ENCODE data around the gene NAV3.

The NAV3 gene

DNA sequence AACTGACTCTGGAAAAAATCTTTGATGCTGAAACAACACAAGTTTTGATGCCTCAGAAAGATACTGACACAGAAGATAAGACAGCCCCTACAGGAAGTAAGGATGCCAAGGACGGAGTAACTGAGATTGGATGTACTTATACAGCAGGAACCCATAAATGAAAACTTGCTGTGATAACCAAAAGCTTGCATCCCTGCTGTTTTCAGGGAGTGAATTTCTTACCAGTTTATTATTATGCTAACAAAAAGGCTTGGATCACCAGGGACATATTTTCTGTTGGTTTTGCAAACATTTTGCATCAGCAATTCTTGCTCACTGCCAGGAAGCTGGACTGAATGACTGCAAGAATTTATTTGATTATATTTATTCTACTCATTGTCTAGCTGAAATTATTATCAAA lies 197.7 kb downstream of the NAV3 start:
- TF ChIP-seq, protein P1, sequence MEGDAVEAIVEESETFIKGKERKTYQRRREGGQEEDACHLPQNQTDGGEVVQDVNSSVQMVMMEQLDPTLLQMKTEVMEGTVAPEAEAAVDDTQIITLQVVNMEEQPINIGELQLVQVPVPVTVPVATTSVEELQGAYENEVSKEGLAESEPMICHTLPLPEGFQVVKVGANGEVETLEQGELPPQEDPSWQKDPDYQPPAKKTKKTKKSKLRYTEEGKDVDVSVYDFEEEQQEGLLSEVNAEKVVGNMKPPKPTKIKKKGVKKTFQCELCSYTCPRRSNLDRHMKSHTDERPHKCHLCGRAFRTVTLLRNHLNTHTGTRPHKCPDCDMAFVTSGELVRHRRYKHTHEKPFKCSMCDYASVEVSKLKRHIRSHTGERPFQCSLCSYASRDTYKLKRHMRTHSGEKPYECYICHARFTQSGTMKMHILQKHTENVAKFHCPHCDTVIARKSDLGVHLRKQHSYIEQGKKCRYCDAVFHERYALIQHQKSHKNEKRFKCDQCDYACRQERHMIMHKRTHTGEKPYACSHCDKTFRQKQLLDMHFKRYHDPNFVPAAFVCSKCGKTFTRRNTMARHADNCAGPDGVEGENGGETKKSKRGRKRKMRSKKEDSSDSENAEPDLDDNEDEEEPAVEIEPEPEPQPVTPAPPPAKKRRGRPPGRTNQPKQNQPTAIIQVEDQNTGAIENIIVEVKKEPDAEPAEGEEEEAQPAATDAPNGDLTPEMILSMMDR (IDR thresholded peaks at IDR 0.05; ENCODE audit: insufficient read depth, low read length, missing control alignments): no peak
- CTCF ChIA-PET: interaction anchor here (0.9 kb wide), 1 partner anchor 10 kb away, joined by 3 read pairs; no protein-coding TSS in a partner anchor
- POLR2A ChIA-PET: no interaction called here
- H3K4me3 ChIP-seq (ENCODE audit: low read depth, low read length): no peak overlapping the region
- no peak for DNase-seq (ENCODE audit: low read depth, low spot score)

DNA sequence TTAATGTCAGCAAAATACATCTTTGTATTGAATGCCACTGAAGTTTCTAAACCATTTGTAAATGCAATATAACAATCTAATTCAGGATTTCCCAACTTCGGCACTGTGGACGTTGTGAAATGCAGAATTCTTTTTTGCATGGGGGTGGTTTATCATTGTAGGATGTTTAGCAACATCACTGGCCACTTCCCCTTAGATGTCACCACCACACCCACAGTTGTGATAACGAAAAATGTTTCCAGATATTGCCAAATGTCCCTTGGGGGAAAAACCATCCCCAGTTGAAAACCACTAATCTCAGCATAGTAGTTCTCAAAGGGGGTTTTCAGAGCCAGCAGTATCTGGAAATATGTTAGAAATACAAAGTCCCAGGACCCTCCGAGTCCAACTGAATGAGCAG lies 203.3 kb downstream of the NAV3 start:
- CTCF ChIA-PET: no interaction called here
- POLR2A ChIA-PET: no interaction called here
- TF ChIP-seq, protein P1 (IDR thresholded peaks at IDR 0.05; ENCODE audit: insufficient read depth, low read length, missing control alignments): no peak

DNA sequence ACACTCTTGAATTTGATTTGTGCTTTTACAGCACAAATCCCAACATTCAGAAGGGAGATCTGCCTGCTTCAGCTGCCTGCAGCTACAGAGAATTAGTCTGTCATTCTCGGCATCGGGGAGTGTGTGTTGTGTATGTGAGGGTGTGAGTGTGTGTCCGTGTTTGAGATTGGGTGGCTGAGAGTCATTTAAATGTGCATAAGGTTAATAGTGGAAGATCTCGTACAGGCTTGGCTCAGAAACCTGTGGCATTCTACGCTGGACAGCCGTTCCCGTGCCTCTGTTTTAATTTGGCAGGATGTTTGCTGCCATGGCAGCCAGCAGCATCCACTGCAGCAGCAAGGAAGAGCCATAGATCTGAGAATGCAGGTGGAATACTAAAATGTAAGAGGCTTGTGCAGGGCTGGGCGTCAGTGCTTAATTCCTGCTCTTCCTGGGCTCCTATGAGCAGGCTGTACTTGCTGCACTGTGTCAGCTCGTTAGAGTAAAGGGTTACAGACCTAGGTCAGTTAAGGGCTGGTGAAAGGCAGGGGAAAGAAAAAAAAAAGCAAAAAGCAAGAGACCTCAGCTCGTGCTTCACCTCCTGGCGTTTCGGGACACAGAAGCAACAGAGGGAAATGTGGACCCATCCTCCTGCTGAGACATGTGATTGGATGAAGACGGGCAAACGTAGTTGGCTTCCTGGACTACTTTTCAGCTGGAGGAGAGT lies 205.4 kb downstream of the NAV3 start:
- no peak for DNase-seq (ENCODE audit: low read depth, low spot score)
- TF ChIP-seq, protein P1 (IDR thresholded peaks at IDR 0.05; ENCODE audit: insufficient read depth, low read length, missing control alignments): no peak
- ChIA-PET POLR2A (no interaction called here), CTCF (interaction anchor here (1.6 kb wide), 1 partner anchor 31 kb away, joined by 4 read pairs; no protein-coding TSS in a partner anchor)
- H3K4me3 ChIP-seq (ENCODE audit: low read depth, low read length): no peak overlapping the region

More for the DNA sequence above, 203.3 kb downstream of the NAV3 start:
- DNase-seq (ENCODE audit: low read depth, low spot score): no peak
- H3K4me3 ChIP-seq (ENCODE audit: low read depth, low read length): no peak overlapping the region

DNA sequence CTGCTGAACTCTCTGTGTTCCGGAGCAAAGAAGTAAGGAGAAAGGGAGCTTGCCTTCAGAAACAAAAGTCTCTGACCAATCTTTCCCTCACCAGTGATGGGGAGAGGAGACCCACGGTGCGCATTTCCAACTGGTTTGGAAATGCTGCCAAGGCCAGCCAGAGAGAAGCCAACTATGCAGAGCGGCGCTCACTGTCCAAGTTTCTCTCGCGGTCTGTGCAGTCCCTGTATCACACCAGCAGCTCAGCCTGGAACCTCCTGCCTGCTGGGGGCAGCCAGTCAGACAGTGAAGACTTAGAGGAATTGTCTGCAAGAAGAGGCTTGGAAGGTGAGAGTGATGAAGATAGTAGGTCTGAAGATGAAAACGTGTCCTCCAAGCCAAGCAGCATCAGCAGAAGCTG lies 206.2 kb downstream of the NAV3 start:
- DNase-seq (ENCODE audit: low read depth, low spot score): no peak
- ChIA-PET CTCF (interaction anchor here (0.8 to 1.7 kb wide), 3 partner anchors 17 to 32 kb away, joined by 3 to 4 read pairs (median 3); no protein-coding TSS in a partner anchor), POLR2A (no interaction called here)
- TF ChIP-seq, protein P1 (IDR thresholded peaks at IDR 0.05; ENCODE audit: insufficient read depth, low read length, missing control alignments): no peak
- H3K4me3 ChIP-seq (ENCODE audit: low read depth, low read length): no peak overlapping the region

DNA sequence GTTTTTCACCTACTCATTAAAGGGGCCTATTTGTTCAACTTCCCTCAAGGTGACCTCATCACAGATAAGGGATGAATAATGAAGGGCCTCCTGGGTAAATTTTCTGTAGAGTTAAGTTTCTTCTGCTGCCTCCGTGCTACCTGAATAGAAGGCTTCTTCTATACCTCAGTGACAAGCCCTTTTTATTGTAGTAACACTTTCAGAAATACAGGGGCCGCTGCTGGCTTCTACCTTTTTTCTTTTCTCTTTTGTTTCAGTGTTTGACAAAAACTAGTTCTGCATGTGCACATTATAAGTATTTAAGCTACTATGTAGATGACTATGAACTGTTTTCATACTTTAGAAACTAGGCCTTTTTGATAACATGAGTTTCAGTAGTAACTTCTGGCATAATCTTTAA lies 207.0 kb downstream of the NAV3 start:
- DNase-seq (ENCODE audit: low read depth, low spot score): no peak
- TF ChIP-seq, protein P1 (IDR thresholded peaks at IDR 0.05; ENCODE audit: insufficient read depth, low read length, missing control alignments): no peak
- POLR2A ChIA-PET: no interaction called here
- no peak overlapping the region for H3K4me3 ChIP-seq (ENCODE audit: low read depth, low read length)
- CTCF ChIA-PET: interaction anchor here (1.6 to 1.7 kb wide), 2 partner anchors 22 to 33 kb away, joined by 3 to 4 read pairs; no protein-coding TSS in a partner anchor

DNA sequence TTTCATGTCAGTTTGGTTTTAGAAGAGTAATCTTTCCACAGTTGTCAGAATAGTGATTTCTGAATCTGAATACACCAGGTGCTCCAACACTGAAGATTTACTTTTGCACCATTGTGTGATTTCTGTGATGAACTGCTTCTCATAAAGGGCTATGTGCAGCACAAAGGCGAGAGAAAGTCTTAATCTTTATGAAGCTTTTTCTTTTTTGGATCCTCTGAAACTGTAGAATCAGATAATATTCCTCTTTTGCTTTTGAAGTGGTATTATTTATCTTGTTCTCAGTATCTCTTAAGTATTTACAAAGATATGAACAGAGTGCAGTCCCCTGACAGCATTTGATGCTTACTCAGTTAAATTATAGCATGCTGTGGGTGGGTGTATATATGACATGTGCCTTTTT lies 207.8 kb downstream of the NAV3 start:
- no peak for DNase-seq (ENCODE audit: low read depth, low spot score)
- ChIA-PET CTCF (interaction anchor here (1.0 kb wide), 1 partner anchor 11 kb away, joined by 3 read pairs; no protein-coding TSS in a partner anchor), POLR2A (no interaction called here)
- no peak overlapping the region for H3K4me3 ChIP-seq (ENCODE audit: low read depth, low read length)
- TF ChIP-seq, protein P1 (IDR thresholded peaks at IDR 0.05; ENCODE audit: insufficient read depth, low read length, missing control alignments): no peak
